Measurements from ENCODE around the gene SLC19A1. TPM values are rescaled to one million over a fixed set of nuclear protein-coding genes. Genes with fewer than 3 reads are reported as not detected.

The SLC19A1 gene
- polyA plus RNA-seq, 1 of the 3 experiments (the other 2 are of a cell fraction): 15.0 TPM

GRCh38 chr21:45471525-45472221 is 70.6 kb downstream of the SLC19A1 start:
- POLR2A ChIA-PET: no interaction called here
- Histone ChIP-seq H3K27ac (ENCODE audit: low read depth in 2 of 2, low read length in 1 of 2) (peak overlapping the region in 1 of 2 experiments; percentile 85; a peak in 3 of 4 replicates), H2AFZ (ENCODE audit: low read depth) (no peak overlapping the region), H3K79me2 (ENCODE audit: insufficient read depth) (peaks cover 51% of the 10 kb centered on the region), H3K36me3 (replicated peaks in 1 of 2; ENCODE audit: control insufficient read depth in 1 of 2, insufficient read depth in 2 of 2, low read length in 1 of 2) (peaks cover 8 to 21% of the 10 kb centered on the region in 2 experiments), H3K9ac (no peak overlapping the region), H4K20me1 (ENCODE audit: insufficient read depth) (peaks cover 43% of the 10 kb centered on the region), H3K4me2 (peak overlapping the region; percentile 72; the same call in 1 of the 2 replicates), H3K4me1 (ENCODE audit: control insufficient read depth in 1 of 2, insufficient read depth in 2 of 2, low read depth in 1 of 2, low read length in 1 of 2) (peaks cover 16 to 19% of the 10 kb centered on the region in 2 experiments; a peak in 3 of 4 replicates), H3F3A (replicated peaks; ENCODE audit: insufficient read depth) (peaks cover 20% of the 10 kb centered on the region), H3K9me2 (no peaks in the 10 kb centered on the region), H3K9me3 (no peaks in the 10 kb centered on the region), H3K27me3 (ENCODE audit: insufficient read depth) (no peaks in the 10 kb centered on the region), H3K4me3 (ENCODE audit: low read depth in 2 of 2, low read length in 1 of 2) (no peak overlapping the region)
- CTCF ChIA-PET: interaction anchor here (1.3 to 2.1 kb wide), 2 partner anchors 32 to 758 kb away, joined by 3 to 8 read pairs; no protein-coding TSS in a partner anchor
- TF ChIP-seq FOXJ3 (CRISPR knock-in tag; IDR thresholded peaks at IDR 0.05) (no peak), JUND (IDR thresholded peaks at IDR 0.05) (no peak), MXI1 (IDR thresholded peaks at IDR 0.05; ENCODE audit: low read depth, low read length) (no peak), EZH2phosphoT487 (IDR thresholded peaks at IDR 0.05; ENCODE audit: borderline replicate concordance, low read depth) (no peak), RAD21 (IDR thresholded peaks at IDR 0.05; ENCODE audit: low read length) (no peak), EP300 (IDR thresholded peaks at IDR 0.05; ENCODE audit: borderline replicate concordance in 1 of 2, low read depth in 1 of 2, low read length in 1 of 2) (no peak), USF1 (IDR thresholded peaks at IDR 0.05; ENCODE audit: borderline replicate concordance, low read depth) (no peak), GATA2 (CRISPR knock-in tag; IDR thresholded peaks at IDR 0.05) (no peak), CHD2 (IDR thresholded peaks at IDR 0.05; ENCODE audit: low read length, partially characterized antibody) (no peak), ELF1 (IDR thresholded peaks at IDR 0.05) (no peak), YY1 (IDR thresholded peaks at IDR 0.05; ENCODE audit: low read depth) (no peak), FOXM1 (IDR thresholded peaks at IDR 0.05; ENCODE audit: low read depth) (no peak), TCF12 (IDR thresholded peaks at IDR 0.05) (no peak), PBX3 (IDR thresholded peaks at IDR 0.05) (no peak), RFX5 (IDR thresholded peaks at IDR 0.05; ENCODE audit: low read length) (no peak)
- TF ChIP-seq, protein P1, sequence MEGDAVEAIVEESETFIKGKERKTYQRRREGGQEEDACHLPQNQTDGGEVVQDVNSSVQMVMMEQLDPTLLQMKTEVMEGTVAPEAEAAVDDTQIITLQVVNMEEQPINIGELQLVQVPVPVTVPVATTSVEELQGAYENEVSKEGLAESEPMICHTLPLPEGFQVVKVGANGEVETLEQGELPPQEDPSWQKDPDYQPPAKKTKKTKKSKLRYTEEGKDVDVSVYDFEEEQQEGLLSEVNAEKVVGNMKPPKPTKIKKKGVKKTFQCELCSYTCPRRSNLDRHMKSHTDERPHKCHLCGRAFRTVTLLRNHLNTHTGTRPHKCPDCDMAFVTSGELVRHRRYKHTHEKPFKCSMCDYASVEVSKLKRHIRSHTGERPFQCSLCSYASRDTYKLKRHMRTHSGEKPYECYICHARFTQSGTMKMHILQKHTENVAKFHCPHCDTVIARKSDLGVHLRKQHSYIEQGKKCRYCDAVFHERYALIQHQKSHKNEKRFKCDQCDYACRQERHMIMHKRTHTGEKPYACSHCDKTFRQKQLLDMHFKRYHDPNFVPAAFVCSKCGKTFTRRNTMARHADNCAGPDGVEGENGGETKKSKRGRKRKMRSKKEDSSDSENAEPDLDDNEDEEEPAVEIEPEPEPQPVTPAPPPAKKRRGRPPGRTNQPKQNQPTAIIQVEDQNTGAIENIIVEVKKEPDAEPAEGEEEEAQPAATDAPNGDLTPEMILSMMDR (IDR thresholded peaks at IDR 0.05): no peak
- TF ChIP-seq, protein P2, sequence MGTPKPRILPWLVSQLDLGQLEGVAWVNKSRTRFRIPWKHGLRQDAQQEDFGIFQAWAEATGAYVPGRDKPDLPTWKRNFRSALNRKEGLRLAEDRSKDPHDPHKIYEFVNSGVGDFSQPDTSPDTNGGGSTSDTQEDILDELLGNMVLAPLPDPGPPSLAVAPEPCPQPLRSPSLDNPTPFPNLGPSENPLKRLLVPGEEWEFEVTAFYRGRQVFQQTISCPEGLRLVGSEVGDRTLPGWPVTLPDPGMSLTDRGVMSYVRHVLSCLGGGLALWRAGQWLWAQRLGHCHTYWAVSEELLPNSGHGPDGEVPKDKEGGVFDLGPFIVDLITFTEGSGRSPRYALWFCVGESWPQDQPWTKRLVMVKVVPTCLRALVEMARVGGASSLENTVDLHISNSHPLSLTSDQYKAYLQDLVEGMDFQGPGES (IDR thresholded peaks at IDR 0.05; ENCODE audit: low read depth, low read length): no peak
- TF ChIP-seq, protein P3, sequence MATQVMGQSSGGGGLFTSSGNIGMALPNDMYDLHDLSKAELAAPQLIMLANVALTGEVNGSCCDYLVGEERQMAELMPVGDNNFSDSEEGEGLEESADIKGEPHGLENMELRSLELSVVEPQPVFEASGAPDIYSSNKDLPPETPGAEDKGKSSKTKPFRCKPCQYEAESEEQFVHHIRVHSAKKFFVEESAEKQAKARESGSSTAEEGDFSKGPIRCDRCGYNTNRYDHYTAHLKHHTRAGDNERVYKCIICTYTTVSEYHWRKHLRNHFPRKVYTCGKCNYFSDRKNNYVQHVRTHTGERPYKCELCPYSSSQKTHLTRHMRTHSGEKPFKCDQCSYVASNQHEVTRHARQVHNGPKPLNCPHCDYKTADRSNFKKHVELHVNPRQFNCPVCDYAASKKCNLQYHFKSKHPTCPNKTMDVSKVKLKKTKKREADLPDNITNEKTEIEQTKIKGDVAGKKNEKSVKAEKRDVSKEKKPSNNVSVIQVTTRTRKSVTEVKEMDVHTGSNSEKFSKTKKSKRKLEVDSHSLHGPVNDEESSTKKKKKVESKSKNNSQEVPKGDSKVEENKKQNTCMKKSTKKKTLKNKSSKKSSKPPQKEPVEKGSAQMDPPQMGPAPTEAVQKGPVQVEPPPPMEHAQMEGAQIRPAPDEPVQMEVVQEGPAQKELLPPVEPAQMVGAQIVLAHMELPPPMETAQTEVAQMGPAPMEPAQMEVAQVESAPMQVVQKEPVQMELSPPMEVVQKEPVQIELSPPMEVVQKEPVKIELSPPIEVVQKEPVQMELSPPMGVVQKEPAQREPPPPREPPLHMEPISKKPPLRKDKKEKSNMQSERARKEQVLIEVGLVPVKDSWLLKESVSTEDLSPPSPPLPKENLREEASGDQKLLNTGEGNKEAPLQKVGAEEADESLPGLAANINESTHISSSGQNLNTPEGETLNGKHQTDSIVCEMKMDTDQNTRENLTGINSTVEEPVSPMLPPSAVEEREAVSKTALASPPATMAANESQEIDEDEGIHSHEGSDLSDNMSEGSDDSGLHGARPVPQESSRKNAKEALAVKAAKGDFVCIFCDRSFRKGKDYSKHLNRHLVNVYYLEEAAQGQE (IDR thresholded peaks at IDR 0.05; ENCODE audit: low read depth, low read length): no peak
- DNase-seq: no peak
- 84% methylated on average over 21 of the region's 30 CpGs for WGBS (ENCODE audit: low lambda C conversion rate)

Measured in SK-N-SH (cell line).